ENCODE measurements around the gene PYGM. TPM values are rescaled to one million over a fixed set of nuclear protein-coding genes. Genes with fewer than 3 reads are reported as not detected.

Gene PYGM
- polyA plus RNA-seq (ENCODE audit: insufficient read length in 12 of 12): 100 to 1,000 TPM in 7 of 12 donors, 10 to 100 TPM in 4, not detected in 1; 68.9 to 405 (median 157) TPM
- long read RNA-seq, donor 1: 0 reads
- long read RNA-seq, donor 2, transcript PYGM-201 (20 exons, 3,198 nt): major isoform, 12 of 57 reads
- long read RNA-seq, donor 2, partial matches to known transcripts: 42 of 57 reads
- long read RNA-seq, donor 2, other reads (novel, unspliced or antisense): 0 of 57 reads
- long read RNA-seq, donor 3, transcript PYGM-201 (20 exons, 3,198 nt): major isoform, 12 of 27 reads
- long read RNA-seq, donor 3, partial matches to known transcripts: 11 of 27 reads
- long read RNA-seq, donor 3, other reads (novel, unspliced or antisense): 0 of 27 reads
- long read RNA-seq, donor 4, partial matches to known transcripts: 0 of 3 reads
- long read RNA-seq, donor 4, other reads (novel, unspliced or antisense): 0 of 3 reads
- long read RNA-seq, donor 5: 0 reads
- long read RNA-seq, donor 6, transcript PYGM-201 (20 exons, 3,198 nt): major isoform, 7 of 14 reads
- long read RNA-seq, donor 6, partial matches to known transcripts: 7 of 14 reads
- long read RNA-seq, donor 6, other reads (novel, unspliced or antisense): 0 of 14 reads
- long read RNA-seq, donor 7, transcript PYGM-205 (3 exons, 2,152 nt): major isoform, 7 of 11 reads
- long read RNA-seq, donor 7, partial matches to known transcripts: 0 of 11 reads
- long read RNA-seq, donor 7, other reads (novel, unspliced or antisense): 0 of 11 reads
- long read RNA-seq, donor 8, transcript PYGM-201 (20 exons, 3,198 nt): major isoform, 9 of 43 reads
- long read RNA-seq, donor 8, partial matches to known transcripts: 31 of 43 reads
- long read RNA-seq, donor 8, other reads (novel, unspliced or antisense): 0 of 43 reads
- long read RNA-seq, donor 9, partial matches to known transcripts: 9 of 10 reads
- long read RNA-seq, donor 9, other reads (novel, unspliced or antisense): 0 of 10 reads
- long read RNA-seq, donor 10, transcript PYGM-201 (20 exons, 3,198 nt): major isoform, 8 of 21 reads
- long read RNA-seq, donor 10, transcript PYGM-205 (3 exons, 2,152 nt): major isoform, 8 of 21 reads
- long read RNA-seq, donor 10, partial matches to known transcripts: 5 of 21 reads
- long read RNA-seq, donor 10, other reads (novel, unspliced or antisense): 0 of 21 reads
- long read RNA-seq, donor 11, partial matches to known transcripts: 0 of 7 reads
- long read RNA-seq, donor 11, other reads (novel, unspliced or antisense): 0 of 7 reads

DNA sequence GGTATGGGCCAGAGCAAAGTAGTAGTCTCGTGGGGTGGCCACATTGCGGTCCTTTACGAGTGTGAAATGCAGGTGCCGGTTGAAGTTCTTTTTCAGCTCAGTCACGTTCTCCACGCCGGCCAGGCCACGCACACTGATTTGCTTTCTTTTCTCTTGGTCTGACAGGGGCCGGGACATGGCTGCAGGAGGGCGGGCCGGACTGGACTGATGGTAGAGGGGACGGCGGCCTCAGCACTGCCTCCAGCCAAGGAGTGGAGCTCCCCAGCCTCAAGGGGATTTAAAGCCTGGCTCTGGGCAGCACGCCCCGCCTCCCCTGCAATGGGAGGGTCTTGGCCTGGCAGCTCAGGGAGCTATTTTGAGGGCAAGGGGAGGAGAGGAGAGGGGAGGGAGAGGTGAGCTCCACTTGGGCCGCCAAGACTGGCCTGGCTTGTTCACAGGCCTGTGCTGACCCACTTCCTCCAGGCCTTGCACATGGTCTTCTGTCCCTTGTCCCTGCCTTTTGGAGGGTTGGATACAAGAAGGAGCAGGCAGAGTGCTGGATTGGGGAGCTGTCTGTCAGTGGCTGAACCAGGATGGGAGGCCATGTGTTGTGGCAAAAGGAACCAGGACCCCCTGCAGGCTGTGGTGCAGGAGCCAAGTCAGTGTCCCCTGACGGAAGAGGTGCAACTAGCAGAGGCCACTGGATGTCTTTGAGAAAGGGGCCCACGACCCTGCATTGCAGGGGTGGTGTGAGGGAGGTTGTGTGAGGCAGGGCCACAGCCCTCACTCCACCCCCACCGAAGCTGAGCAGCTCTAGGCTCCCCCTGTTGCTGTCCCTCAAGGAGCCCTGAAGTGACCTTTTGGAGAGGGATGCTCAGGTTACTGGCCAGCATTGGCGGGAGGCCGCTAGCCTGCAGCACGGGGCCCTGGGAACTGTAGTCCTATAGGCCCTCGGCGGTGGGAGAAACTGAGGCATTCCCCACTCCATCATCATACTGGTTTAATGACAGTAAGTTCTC, at the start of gene PYGM:
Gene PYGM (minus strand): TSS at position 253 of the 998 bp plus-strand sequence. CDS start 76 bp downstream, at position 177.
- peak; percentile 87 for DNase-seq

DNA sequence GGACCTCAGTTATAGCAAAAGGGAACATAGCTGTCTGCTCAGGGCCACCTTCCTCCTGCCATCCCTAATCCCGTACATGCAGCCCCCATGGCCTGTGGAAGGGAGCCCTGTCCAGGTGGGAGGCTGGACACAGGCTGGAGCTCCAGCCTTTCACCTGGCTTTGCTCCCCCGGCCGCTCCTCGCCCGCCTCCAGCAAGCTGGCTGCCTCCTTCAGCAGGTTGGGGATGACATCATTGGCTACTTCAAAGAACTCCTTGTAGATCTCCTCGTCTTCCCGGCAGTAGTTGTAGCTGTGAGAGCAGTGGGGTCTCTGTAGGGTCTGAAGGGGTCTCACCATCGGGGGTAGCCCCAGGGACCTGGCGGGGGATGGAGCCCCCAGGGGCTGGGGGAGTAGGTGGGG, 45.7 kb upstream of the PYGM start:
- no peak for DNase-seq

DNA sequence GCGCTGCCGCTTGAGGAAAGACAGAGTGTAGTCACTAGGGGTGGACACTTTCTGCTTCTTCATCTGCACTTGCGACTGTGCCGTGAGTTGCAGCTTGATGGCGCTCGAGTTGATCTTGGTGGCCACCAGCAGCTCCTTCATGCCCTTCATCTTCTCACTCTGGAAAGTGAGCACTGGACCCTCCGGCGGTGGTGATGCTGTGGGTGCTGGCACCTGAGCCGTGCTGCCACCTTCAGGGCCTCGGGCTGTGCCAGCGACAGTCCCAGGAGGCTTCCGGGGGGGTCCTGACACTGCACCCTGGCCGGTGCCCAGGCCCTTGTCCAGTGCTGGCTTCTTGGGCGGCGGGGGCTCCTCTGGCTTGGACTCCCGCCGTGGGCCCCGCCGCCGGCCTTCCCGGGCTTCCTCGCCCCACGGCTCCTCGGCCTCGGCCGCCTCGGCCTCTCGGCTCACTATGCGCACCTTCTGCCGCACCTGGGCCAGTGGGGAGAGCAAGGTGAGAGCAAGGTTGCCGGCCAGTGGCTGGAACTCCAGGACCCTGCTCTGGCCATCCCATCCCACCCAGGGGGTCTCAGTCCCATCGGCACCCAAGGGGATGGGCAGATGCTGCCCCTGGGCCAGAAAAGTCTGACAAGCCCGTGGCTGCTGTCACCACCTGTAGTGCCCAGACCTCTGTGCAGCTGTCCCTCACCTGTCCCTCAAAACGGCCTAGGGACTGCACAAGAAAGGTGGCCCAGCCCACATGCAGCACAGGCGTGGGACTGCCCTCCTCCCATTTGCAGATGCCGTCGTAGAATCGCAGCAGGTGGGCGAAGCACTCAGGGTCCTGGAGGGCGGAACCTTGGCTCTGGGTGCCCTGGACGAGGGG, 44.8 kb upstream of the PYGM start:
- no peak for DNase-seq

DNA sequence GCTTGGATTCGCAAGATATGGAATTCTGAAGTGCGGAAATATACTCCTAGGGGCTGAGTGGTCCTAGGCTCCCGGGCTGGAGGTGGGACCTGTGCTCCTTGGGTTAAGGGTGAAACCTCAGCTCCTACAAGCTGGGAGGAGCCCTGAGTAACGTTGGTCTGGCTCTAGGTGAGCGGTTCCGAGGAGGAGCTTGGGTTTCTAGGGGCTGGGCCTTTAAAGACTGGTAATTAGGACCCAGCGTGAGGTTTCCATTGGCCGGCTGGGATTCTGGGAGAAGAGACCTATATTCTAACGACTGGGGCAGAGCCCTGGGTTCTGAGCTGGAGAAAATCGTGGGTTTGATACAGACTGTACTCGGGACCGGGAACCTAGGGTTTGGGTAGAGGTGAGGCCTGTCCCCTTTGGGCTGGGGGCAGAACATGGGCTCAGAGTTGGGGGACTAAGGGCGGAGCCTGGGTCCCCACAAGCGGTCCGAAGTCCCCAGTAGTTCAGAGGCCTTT, 44.1 kb upstream of the PYGM start:
- no peak for DNase-seq

DNA sequence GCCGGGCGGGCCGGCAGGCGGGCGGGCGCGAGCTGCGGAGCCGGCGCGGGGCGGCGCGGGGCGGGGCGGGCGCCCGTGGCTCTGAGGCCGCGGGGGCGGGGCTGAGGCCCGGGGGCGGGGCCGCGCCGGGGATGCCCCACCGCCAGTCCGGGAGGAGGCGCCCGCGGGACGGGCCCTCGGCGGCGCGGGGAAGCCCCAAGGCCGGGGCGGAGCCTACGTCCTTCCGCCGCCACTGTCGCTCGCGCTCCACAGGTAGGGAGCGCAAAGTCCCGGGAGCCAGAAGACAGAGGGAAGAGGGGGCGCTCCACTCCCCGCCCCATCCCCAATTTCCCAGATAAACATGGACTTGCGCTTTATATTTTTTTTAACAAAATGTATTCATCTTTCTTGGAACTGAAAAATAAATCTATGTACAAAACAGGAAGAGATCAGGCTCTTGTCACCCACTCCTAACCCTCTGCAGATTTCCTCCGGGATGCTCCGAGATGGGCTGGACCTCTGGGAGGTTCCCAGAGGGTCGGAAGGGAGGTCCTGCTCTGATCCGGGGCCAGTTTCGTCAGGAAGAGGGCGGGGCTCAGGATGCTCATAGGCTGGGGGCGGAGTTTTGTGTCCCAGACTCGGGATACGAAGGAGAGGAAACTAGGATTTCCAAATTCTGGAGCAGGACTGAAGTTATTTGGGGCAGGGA, 43.5 kb upstream of the PYGM start, which contains the start of gene MAP4K2:
Gene MAP4K2 (minus strand): TSS at position 57 of the 688 bp plus-strand sequence. CDS start 65 bp downstream, outside the sequence.
- DNase-seq: peak; percentile 86

DNA sequence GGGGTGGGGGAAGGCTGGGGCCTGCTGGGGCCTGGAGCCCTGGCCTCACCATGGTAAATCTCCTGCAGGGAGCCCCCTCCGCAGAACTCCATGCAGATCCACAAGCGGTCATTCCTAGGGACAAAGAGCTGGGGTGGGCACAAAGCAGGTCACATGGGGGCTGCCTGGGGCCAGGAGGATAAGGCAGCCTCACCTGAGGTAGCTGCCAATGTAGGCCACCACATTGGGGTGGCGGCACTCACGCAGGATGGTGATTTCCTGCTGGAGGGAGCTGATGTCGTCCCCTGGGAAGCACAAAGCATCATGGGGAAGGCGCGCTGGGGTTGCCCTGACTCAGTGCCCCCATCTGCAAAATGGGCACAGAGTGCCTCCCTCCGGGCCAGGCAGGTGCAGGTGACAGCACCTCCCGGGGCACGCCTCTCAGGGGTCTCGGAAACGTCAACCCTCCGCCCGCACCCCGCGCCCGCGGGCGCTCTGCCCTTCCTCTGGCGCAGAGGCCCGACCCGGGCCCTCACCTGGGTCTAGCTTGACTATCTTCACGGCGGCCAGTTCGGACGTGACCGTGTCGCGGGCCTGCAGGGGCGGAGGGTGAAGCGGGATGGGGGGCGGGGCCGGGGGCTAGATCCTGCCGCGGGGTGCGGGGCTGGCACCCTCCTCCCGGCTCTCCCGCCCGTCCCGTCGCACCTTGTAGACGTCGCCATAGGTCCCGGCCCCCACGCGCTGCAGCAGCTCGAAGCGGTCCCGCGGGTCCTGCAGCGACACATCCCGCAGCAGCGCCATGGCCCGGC, 42.8 kb upstream of the PYGM start:
- DNase-seq: no peak

DNA sequence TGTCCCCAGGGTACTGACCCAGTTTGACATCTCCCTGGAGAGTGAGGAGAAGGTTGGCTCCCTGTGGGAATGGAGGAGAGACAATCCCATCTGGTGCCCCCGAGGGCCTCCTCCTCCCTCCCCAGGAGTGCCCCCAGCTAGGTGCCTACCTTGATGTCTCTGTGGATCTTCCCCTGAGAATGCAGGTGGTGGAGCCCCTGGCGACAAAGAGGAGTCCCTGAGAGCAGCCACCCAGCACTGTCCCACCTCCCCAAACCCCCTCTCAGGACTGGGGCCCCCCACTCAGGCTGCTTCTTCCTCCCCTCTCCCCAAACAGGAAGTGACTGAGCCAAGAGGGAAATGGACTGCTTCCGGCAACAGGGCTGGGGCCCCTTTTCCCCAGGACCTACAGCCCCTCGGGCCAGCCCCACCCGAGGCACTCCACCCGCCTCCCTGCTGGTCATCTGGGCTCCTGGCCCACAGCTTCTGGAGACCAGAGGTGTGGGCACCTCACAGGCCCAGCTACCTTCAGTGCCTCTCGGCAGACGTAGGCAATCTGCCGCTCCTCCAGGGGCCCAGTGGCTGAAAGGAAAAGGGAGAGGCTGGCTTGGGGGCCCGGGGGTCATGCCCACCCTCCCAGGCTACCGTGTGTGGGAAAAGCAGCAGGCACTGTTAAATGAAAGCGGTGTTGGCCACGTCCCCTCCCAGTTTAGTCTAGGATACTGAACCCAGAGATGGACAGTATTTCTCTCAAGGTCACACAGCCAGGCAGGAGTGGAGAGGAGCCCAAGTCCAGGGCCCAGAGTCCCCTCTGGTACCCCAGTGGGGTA, 42.0 kb upstream of the PYGM start:
- no peak for DNase-seq

DNA sequence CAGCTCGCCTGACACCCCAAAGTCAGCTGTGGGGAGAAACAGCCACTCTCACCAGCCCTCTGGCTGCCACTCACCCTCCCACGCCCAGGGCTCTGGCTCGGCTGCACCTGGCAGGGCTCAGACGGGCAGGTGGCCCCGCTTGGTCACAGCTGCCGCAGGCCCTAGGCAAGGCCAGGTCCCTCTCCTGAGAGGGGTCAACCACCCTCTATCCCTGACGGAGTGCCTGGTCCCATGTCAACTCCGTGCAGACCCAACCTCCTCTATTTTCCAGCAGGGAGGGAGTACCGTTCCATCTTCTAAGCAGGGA, 41.3 kb upstream of the PYGM start:
- no peak for DNase-seq

DNA sequence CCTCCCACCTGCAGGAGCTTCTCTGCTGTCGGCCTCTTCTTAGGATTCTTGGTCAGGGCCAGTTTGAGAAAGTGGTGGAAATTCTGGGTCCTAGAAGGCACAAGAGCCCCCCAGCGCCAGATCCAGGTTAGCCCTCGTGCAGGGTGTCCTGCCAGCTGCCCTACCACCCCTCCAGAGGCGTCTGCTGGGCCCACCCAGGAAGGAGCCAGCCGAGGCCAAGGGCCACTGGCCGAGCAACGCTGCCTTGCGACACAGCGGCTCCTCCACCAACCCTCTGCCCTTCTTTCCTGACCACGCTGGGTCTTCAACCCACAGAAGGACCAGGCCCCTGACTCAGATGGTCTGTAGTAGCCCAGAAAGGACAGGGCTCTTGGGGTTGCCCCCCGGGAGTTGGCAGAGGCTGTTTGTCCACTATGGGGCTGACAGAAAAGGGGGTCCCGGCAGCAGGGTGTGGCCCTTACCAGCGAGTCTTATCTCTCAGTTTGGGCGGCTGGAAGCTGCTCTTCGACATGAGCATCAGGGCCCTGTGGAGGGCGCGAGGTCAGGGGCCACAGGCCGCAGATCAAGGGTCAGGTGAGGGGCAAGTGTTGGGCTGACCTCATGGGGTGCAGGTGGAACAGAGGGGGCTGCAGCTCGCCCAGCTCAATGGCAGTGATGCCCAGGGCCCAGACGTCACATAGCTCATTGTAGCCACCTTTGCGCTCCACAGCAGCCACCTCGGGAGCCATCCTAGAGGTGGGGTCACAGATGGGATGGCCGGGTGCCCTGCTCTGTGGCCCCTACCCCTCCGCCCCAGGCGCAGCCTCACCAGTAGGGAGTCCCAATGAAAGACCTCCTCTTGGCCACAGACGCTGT, 40.8 kb upstream of the PYGM start:
- DNase-seq: no peak

DNA sequence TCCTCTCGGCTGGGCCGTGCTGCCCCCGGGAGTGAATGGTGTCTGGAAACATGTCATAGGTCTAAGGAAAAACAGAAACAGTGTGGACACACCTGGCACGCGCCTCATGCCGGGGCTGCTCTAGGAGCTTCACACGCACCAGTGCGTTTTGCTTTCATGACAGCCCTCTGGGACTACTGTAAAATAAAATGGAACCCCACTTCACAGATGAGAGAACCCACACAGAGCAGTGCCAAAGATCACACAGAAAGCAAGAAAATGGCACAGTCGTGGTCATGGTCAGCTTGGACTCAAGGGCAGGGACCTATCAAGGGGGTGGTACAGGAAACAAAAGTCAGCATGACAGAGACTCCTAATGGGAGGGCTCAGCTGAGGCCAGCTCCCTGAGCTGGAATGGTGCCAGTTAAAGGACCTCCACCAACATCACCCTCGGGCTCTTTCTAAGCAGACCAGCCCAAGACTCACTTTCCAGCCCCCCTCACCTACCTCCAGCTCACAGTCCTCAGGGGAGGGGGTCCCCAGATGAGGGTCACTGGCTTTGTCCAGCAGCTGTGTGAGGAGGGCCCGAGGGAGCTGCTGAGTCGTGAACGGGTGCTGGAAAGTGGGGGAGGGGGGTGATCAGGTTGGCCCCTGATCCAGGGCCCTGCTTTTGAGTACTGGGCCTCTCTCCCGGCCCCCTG, 40.0 kb upstream of the PYGM start:
- DNase-seq: no peak

DNA sequence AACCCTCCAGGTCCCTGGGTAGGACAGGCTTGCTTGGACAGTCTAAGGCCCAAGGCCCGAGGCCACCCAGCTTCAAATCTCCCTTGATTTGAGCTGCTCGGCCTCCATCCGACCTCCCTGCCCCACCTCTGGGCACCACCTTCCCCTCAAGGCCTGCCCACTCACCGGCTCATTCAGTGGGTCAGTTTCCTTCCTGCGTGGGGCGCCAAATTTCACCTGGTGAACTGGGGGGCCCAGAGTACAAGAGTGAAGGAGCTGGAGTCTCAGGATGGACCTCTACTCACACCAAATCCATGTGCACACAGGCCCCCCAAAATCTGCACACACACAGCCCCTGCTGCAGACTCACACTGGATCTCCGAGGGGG, 39.5 kb upstream of the PYGM start:
- DNase-seq: no peak

DNA sequence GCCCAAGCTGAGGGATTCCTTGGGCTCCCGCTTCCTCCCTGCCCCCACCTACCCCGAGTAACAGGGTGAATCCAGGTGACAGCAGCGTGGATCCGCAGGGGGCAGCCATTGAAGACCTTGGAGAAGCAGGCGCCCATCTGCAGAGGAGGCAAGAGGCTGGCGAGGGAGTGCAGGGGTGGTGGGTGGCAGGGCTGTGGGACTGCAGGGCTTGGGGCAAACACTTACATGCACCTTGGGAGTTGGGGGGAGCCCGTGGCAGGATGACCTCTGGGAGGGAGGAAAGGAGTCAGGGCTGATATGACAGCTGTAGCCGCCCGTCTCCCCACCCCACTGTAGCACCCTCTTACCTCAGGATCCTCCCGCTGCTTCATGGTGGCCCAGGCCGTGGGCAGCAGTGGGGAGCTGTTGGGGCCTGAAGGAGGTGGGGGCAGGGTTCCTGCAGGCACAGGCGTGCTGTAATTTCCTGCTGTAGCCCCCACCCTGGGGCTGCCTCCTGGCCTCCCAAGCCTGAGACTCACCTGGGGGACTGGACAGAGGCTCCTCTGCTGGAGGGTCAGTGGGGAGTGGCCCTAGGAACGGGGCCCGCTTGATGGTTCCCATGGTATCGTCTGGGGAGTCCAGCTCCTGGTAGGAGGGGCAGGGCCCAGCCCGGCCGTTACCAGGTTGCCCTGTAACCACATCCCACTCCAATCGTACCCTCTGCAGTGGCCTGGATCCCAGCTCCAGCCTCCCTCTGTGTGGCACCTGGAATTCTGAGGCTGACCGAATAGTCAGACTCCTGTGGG, 37.2 kb upstream of the PYGM start:
- DNase-seq: no peak

DNA sequence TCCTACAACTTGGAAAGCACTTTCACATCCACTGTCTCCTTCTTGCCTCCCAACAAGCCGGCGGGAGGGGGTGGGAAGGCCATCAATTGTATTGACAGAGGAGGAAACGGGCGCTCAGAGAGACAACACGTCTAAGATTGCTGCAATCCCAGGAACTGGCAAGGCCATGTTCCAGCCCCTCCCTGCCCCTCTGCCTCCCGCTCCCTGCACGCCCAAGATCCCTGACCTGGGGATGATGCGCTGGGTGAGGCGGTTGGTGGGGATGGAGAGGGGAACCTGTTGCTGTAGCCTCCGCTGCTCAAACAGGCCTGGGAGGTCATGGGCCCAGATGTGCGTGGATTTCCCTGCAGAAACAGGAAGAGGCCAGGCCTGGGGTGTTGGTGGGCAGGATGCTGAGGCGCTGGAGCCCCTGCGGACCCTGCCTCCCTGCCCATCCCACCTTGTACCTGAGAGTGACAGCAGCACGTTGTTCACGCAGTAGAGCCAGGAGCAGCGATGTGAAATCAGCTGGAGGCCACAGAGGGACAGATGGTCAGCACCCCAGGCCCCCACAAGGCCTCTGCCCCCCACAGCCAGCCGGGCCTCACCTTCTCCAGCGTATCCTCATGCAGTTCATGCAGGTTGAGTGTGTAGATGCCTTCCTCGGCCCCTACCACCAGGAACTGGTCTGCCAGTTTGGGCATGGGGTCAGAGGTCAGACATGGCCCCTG, 36.4 kb upstream of the PYGM start:
- DNase-seq: no peak

DNA sequence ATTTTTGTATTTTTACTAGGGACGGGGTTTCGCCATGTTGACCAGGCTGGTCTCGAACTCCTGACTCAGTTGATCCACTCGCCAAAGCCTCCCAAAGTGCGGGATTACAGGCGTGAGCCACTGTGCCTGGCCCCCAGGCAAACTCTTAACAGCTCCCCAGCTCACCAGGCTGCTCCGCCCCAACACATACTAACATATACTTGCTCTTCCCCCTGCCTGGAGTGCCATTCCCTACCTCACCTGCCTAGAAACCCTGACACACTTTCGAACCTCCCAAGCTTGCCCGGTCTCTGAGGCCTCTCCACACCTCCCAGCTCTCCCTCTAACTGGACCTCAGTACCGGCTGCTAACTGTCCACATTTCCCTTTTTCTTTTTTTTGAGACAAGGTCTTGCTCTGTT, 34.8 kb upstream of the PYGM start:
- no peak for DNase-seq
